Cardiac fibroblast (primary cell): ENCODE data around the gene BRINP2.

Source experiments
- DNase-seq, 2 donors: peaks; one replicate each; pipeline versions ENCODE4 v3.0.0 to v3.0.0-alpha.2; 2010; ENCODE audit warnings: low read depth in 2 of 2
- H3K4me3 ChIP-seq, 2 donors: replicated peaks in 1 of 2; 1 replicate in 1 of 2; 2 replicates in 1 of 2; pipeline ENCODE4 v1.5.1; 2011; ENCODE audit warnings: low read depth in 2 of 2, low read length in 2 of 2, mild to moderate bottlenecking in 2 of 2, moderate library complexity in 1 of 2
- CTCF ChIP-seq: IDR thresholded peaks from one replicate; pipeline ENCODE4 v1.5.1; 2011; ENCODE audit warnings: low read depth, mild to moderate bottlenecking, low read length, inconsistent platforms

BRINP2 gene

GRCh38 chr1:177211231-177211630, 40.5 kb downstream of the BRINP2 start:
- no peak overlapping the region for H3K4me3 ChIP-seq
- peak; percentile 11 to 18 for DNase-seq
- no peak for TF ChIP-seq CTCF

GRCh38 chr1:177216587-177217202, 45.9 kb downstream of the BRINP2 start:
- no peak overlapping the region for H3K4me3 ChIP-seq
- no peak for TF ChIP-seq CTCF
- DNase-seq = no peak

DNA sequence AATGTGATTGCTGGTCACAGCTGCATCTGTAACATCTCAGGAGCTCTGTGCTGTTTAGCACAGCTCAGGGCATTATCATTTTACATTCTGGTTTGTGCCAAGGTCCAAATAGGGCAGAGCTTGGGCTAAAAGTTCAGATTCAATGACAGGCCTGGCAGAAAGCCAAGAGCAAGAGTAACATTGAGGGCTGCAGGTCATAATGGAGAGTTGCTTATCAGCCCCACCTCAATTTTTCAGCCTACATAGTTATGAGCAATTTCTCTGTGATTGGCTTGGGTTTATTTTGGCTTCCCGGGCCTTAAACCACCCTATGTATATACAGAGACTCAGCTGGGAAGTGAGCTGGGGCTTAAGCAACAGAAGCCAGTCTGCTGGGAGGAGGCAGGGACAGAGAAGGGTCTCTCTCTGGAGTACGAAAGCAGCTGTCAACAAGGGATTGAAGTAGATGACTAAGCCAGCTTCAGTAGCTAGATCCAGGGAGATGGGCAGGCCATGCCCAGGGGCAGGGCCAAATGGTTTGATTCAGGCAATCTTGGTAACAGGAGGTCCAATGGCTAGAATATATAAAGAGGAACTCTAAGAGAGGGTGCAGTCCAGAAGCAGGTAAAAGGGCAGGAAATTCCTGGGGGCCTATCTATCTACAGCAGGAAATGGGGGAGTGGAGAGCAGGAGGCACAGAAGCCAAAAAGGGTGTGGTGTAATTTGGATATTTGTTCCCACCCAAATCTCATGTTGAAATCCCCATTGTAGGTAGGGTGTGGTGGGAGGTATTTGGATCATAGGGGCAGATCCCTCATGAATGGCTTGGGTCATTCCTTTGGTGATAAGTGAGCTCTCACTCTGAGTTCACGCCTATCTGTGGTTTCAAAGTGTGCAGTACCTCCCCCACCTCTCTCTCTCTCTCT, 49.0 kb downstream of the BRINP2 start:
- no peak overlapping the region for H3K4me3 ChIP-seq
- TF ChIP-seq CTCF = no peak
- DNase-seq = peak; percentile 8 to 68

GRCh38 chr1:177223359-177223758, 52.6 kb downstream of the BRINP2 start:
- H3K4me3 ChIP-seq = no peak overlapping the region
- no peak for TF ChIP-seq CTCF

DNA sequence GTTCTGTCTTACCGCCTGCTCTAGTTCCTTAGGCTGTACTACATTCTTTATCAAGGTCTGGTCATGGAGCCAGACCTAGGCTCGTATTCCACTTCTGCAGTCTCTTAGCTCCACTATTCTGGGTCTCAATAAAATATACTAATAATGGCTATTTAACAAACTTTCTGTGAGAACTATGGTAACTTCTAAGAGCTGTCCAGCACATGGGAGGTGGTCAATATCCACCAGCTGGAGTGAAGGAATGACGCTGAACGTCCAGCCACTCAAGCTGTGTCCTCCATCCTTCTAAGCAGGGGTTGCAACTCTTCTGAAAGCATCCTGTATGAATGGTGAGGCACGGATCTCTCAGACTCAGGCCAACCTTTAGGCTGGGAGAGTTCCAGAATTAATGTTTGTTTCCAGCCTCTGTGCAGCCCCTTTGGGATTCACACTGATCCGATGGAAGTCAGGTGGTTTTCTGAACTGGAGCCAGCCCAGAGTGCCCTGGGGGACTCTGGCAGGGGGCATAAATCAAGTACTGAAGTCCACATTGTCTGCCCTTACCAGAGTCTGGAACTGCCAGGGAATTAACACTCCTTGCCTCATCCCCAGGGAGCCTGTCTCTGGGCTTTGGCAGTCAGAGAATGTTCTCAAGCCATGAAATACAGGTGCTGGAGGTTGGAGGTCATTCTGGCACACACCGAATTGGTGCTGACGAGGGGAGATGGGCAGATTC, 57.4 kb downstream of the BRINP2 start:
- H3K4me3 ChIP-seq = no peak overlapping the region
- no peak for DNase-seq
- no peak for TF ChIP-seq CTCF

More at GRCh38 chr1:177223359-177223758, 52.6 kb downstream of the BRINP2 start:
- DNase-seq = no peak

- no peak overlapping the region for H3K4me3 ChIP-seq
- no peak for TF ChIP-seq CTCF
- DNase-seq = peak in 1 of 2 donors; percentile 32
Measured at GRCh38 chr1:177228693-177229065, 57.9 kb downstream of the BRINP2 start.
